GM12872 (cell line): ENCODE data around the gene CCDC124.

Experiments used
- TF ChIP-seq, protein P1 (sequence below): IDR thresholded peaks from 3 replicates; pipeline ENCODE4 v1.5.1; 2011; ENCODE audit warnings: low read depth, mild to moderate bottlenecking, low read length, moderate library complexity; ENCODE audit not compliant: insufficient read depth

The CCDC124 gene

GRCh38 chr19:17948931-17949930 lies 16.4 kb downstream of the CCDC124 start:
- TF ChIP-seq, protein P1, sequence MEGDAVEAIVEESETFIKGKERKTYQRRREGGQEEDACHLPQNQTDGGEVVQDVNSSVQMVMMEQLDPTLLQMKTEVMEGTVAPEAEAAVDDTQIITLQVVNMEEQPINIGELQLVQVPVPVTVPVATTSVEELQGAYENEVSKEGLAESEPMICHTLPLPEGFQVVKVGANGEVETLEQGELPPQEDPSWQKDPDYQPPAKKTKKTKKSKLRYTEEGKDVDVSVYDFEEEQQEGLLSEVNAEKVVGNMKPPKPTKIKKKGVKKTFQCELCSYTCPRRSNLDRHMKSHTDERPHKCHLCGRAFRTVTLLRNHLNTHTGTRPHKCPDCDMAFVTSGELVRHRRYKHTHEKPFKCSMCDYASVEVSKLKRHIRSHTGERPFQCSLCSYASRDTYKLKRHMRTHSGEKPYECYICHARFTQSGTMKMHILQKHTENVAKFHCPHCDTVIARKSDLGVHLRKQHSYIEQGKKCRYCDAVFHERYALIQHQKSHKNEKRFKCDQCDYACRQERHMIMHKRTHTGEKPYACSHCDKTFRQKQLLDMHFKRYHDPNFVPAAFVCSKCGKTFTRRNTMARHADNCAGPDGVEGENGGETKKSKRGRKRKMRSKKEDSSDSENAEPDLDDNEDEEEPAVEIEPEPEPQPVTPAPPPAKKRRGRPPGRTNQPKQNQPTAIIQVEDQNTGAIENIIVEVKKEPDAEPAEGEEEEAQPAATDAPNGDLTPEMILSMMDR: no peak

GRCh38 chr19:17949956-17950309 lies 17.1 kb downstream of the CCDC124 start:
- TF ChIP-seq, protein P1: no peak

- TF ChIP-seq, protein P1: no peak
Measured at GRCh38 chr19:17950310-17951156, 17.7 kb downstream of the CCDC124 start.

DNA sequence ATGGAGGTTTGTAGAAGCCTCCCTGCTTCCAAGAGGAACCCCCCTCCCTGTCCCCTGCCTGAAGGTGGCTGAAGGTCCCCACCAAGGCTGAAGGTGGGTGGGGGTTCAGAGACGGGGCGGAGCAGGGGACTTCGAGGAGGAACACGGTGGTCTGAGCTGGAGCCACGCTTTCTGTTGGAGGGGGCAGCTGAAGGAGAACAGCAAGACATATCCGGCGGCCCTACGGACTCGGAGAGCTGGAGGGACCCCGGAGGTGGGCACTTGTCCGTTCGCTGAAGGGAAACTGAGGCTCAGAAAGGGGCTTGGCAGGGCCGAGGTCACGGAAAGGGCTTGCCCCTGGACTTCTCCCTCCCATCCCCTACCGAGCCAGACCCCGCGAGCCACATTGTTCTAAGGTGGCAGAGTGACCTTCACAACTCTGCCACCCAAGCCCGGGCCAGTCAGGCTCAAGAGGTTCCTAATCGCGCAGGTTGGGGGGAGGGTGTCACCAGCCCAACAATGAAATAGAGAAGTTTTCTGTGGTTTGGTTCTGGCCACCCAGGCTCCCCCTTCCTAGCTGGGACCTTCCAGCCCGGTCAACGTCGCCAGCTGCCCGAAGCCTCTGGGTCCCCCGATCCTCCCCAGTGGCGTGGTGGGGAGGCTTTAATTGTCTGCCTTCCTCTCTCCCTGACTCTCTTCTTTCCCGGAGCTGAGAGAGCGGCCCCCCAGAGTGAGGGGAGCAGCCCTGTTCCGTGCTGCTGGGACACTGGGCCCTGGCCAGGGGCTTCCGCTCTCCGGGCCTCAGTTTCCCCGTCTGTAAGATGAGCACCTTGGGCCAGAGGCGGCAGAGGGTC lies 18.6 kb downstream of the CCDC124 start:
- TF ChIP-seq, protein P1: no peak

GRCh38 chr19:17951990-17952976 lies 19.5 kb downstream of the CCDC124 start:
- TF ChIP-seq, protein P1: no peak

GRCh38 chr19:17953316-17953801 lies 20.5 kb downstream of the CCDC124 start:
- TF ChIP-seq, protein P1: no peak
